H9 (cell line): ENCODE results near the gene RASGRF2. TPM values are rescaled to one million over a fixed set of nuclear protein-coding genes. Genes with fewer than 3 reads are reported as not detected.

ENCODE experiments used
- DNase-seq: peaks from one replicate; pipeline ENCODE4 v3.0.0-alpha.2; 2017
- H2AFZ ChIP-seq: one replicate; pipeline ENCODE4 v1.6.1; 2013; ENCODE audit warnings: mild to moderate bottlenecking, low read length, control low read depth, moderate library complexity
- H2AK5ac ChIP-seq: 2 replicates; pipeline ENCODE4 v1.6.1; 2013; ENCODE audit warnings: low read length, control low read depth, mixed read lengths; ENCODE audit not compliant: insufficient read length
- H2BK120ac ChIP-seq: one replicate; pipeline ENCODE4 v1.6.1; 2013; ENCODE audit warnings: low read depth, mild to moderate bottlenecking, low read length, control low read depth, inconsistent platforms; ENCODE audit not compliant: poor library complexity, severe bottlenecking
- H2BK12ac ChIP-seq: 2 replicates; pipeline ENCODE4 v1.6.1; 2013; ENCODE audit warnings: low read length, control low read depth, mixed read lengths, low read depth; ENCODE audit not compliant: insufficient read length
- H2BK15ac ChIP-seq: 2 replicates; pipeline ENCODE4 v1.6.1; 2013; ENCODE audit warnings: low read depth, low read length, control low read depth
- H2BK20ac ChIP-seq: one replicate; pipeline ENCODE4 v1.6.1; 2013; ENCODE audit warnings: low read depth, mild to moderate bottlenecking, low read length, control low read depth, inconsistent platforms; ENCODE audit not compliant: poor library complexity, severe bottlenecking
- H2BK5ac ChIP-seq: 2 replicates; pipeline ENCODE4 v1.6.1; 2013; ENCODE audit warnings: low read length, control low read depth, mixed read lengths; ENCODE audit not compliant: insufficient read length
- H3K14ac ChIP-seq: 2 replicates; pipeline ENCODE4 v1.6.1; 2013; ENCODE audit warnings: low read length, control low read depth; ENCODE audit not compliant: insufficient read depth
- H3K18ac ChIP-seq: 2 replicates; pipeline ENCODE4 v1.6.1; 2013; ENCODE audit warnings: low read depth, mild to moderate bottlenecking, mixed read lengths, low read length, control low read depth; ENCODE audit not compliant: insufficient read length
- H3K23ac ChIP-seq: 2 replicates; pipeline ENCODE4 v1.6.1; 2013; ENCODE audit warnings: low read length, control low read depth, mixed read lengths, low read depth; ENCODE audit not compliant: insufficient read length
- H3K23me2 ChIP-seq: 2 replicates; pipeline ENCODE4 v1.6.1; 2013; ENCODE audit warnings: low read depth, mild to moderate bottlenecking, mixed read lengths, low read length, control low read depth; ENCODE audit not compliant: insufficient read length, poor library complexity, severe bottlenecking
- H3K27ac ChIP-seq: 2 replicates; pipeline ENCODE4 v1.5.1; 2013; ENCODE audit warnings: low read length, control low read depth, mixed read lengths, low read depth; ENCODE audit not compliant: insufficient read length
- H3K27me3 ChIP-seq: 2 replicates; pipeline ENCODE4 v1.6.1; 2013; ENCODE audit warnings: low read length, control low read depth, inconsistent platforms; ENCODE audit not compliant: insufficient read depth
- H3K4ac ChIP-seq: 2 replicates; pipeline ENCODE4 v1.6.1; 2013; ENCODE audit warnings: low read depth, mild to moderate bottlenecking, control low read depth, inconsistent platforms, low read length, moderate library complexity
- H3K4me1 ChIP-seq: 2 replicates; pipeline ENCODE4 v1.6.1; 2013; ENCODE audit warnings: low read length, control low read depth, inconsistent platforms; ENCODE audit not compliant: insufficient read depth
- H3K4me2 ChIP-seq: 2 replicates; pipeline ENCODE4 v1.6.1; 2013; ENCODE audit warnings: low read length, control low read depth, mixed read lengths; ENCODE audit not compliant: insufficient read length, insufficient read depth
- H3K56ac ChIP-seq: 2 replicates; pipeline ENCODE4 v1.6.1; 2013; ENCODE audit warnings: low read depth, mild to moderate bottlenecking, mixed read lengths, low read length, control low read depth; ENCODE audit not compliant: insufficient read length
- H3K79me1 ChIP-seq: 2 replicates; pipeline ENCODE4 v1.6.1; 2013; ENCODE audit warnings: low read depth, mild to moderate bottlenecking, moderate library complexity, low read length, control low read depth, inconsistent platforms; ENCODE audit not compliant: insufficient read depth, poor library complexity, severe bottlenecking
- H3K79me2 ChIP-seq: 2 replicates; pipeline ENCODE4 v1.6.1; 2013; ENCODE audit warnings: low read length, control low read depth, inconsistent platforms; ENCODE audit not compliant: insufficient read depth
- H3K9ac ChIP-seq: 2 replicates; pipeline ENCODE4 v1.6.1; 2013; ENCODE audit warnings: low read length, control low read depth, mixed read lengths; ENCODE audit not compliant: insufficient read length; ENCODE audit errors: extremely low read depth
- H3K9me3 ChIP-seq: one replicate; pipeline ENCODE4 v1.6.1; 2013; ENCODE audit warnings: low read depth, low read length, inconsistent platforms; ENCODE audit not compliant: control insufficient read depth
- H3T11ph ChIP-seq: one replicate; pipeline ENCODE4 v1.6.1; 2013; ENCODE audit warnings: mild to moderate bottlenecking, low read length, control low read depth, inconsistent platforms
- H4K20me1 ChIP-seq: one replicate; pipeline ENCODE4 v1.6.1; 2013; ENCODE audit not compliant: control insufficient read depth, insufficient read length, insufficient read depth
- H4K5ac ChIP-seq: 2 replicates; pipeline ENCODE4 v1.6.1; 2013; ENCODE audit warnings: low read depth, mild to moderate bottlenecking, mixed read lengths, low read length, control low read depth; ENCODE audit not compliant: insufficient read length
- H4K8ac ChIP-seq: replicated peaks from 2 replicates; pipeline ENCODE4 v1.6.1; 2013; ENCODE audit warnings: low read length, control low read depth, mixed read lengths, low read depth; ENCODE audit not compliant: insufficient read length
- H4K91ac ChIP-seq: 2 replicates; pipeline ENCODE4 v1.6.1; 2013; ENCODE audit warnings: low read depth, mild to moderate bottlenecking, moderate library complexity, mixed read lengths, low read length, control low read depth; ENCODE audit not compliant: insufficient read length
- H3K27ac Mint-ChIP-seq, 3 experiments: 2 replicates in 2 of 3; 3 replicates in 1 of 3; pipeline ENCODE4 v1.8.0; 2020 to 2021; ENCODE audit warnings: mixed read lengths in 3 of 3, mild to moderate bottlenecking in 1 of 3, moderate library complexity in 1 of 3
- H3K27me3 Mint-ChIP-seq: 2 replicates; pipeline ENCODE4 v1.8.0; 2021; ENCODE audit warnings: low read depth, mild to moderate bottlenecking, moderate library complexity, mixed read lengths
- H3K36me3 Mint-ChIP-seq, 3 experiments: 2 replicates in 2 of 3; 3 replicates in 1 of 3; pipeline ENCODE4 v1.8.0; 2020 to 2021; ENCODE audit warnings: low read depth in 3 of 3, mixed read lengths in 3 of 3; ENCODE audit not compliant: insufficient read depth in 1 of 3
- H3K4me1 Mint-ChIP-seq, 2 experiments: 2 replicates each; pipeline ENCODE4 v1.8.0; 2020; ENCODE audit warnings: mixed read lengths in 2 of 2
- H3K4me3 Mint-ChIP-seq, 2 experiments: 2 replicates in 1 of 2; 3 replicates in 1 of 2; pipeline ENCODE4 v1.8.0; 2020 to 2021; ENCODE audit warnings: mild to moderate bottlenecking in 2 of 2, mixed read lengths in 2 of 2, moderate library complexity in 1 of 2
- H3K9me3 Mint-ChIP-seq, 2 experiments: 2 replicates in 1 of 2; 3 replicates in 1 of 2; pipeline ENCODE4 v1.8.0; 2020; ENCODE audit warnings: mild to moderate bottlenecking in 2 of 2, mixed read lengths in 2 of 2, moderate library complexity in 1 of 2
- CTCF ChIP-seq: fragments of 200-600 bp; sonication (generic); conservative IDR thresholded peaks from 3 replicates; pipeline ENCODE4 v1.8.0; 2021; ENCODE audit warnings: antibody characterized with exemption, mild to moderate bottlenecking
- WGBS: extraction: QIAGEN DNeasy Blood & Tissue Kit; methylation state at CpG from one replicate; pipeline ENCODE4 v1.1.7; 2013; ENCODE audit warnings: missing lambda C conversion rate, low lambda C conversion rate, mixed read lengths; ENCODE audit not compliant: insufficient read length; ENCODE audit errors: extremely low coverage; 5-methylcytosine and 5-hydroxymethylcytosine counted together
- total RNA-seq: library from RNA; stranded (reverse); gene quantifications from 2 replicates; pipeline ENCODE4 v1.2.1, GENCODE V29; 2021

The RASGRF2 gene
- total RNA-seq, 1 experiment from 2014 or later, result 13.5 TPM

- Mint-ChIP-seq H3K27ac (no peak overlapping the region; a peak in 1 of 7 replicates), H3K27me3 (no peaks in the 10 kb centered on the region), H3K4me1 (peaks cover 21 to 41% of the 10 kb centered on the region in 2 experiments), H3K4me3 (no peak overlapping the region), H3K9me3 (no peaks in the 10 kb centered on the region), H3K36me3 (peaks cover 5 to 19% (median 12%) of the 10 kb centered on the region in 3 experiments; a peak in 6 of 7 replicates)
- H2BK120ac ChIP-seq, result no peak overlapping the region
- H3K9me3 ChIP-seq, result no peaks in the 10 kb centered on the region
- no peak overlapping the region for H4K8ac ChIP-seq
- no peak overlapping the region for H2AFZ ChIP-seq
- peaks cover 3% of the 10 kb centered on the region; the same call in 1 of the 2 replicates for H3K4me1 ChIP-seq
- H3K56ac ChIP-seq, result no peak overlapping the region
- no peak overlapping the region for H3T11ph ChIP-seq
- no peak for TF ChIP-seq CTCF
- no peak overlapping the region for H3K23ac ChIP-seq
- H2BK12ac ChIP-seq, result no peak overlapping the region
- peaks cover 3% of the 10 kb centered on the region for H3K79me1 ChIP-seq
- H3K4me2 ChIP-seq, result no peak overlapping the region
- no peak overlapping the region for H4K5ac ChIP-seq
- H3K23me2 ChIP-seq, result no peaks in the 10 kb centered on the region
- H3K9ac ChIP-seq, result no peak overlapping the region
- H4K20me1 ChIP-seq, result no peaks in the 10 kb centered on the region
- DNase-seq, result no peak
- no peak overlapping the region for H2BK15ac ChIP-seq
- H2AK5ac ChIP-seq, result no peak overlapping the region
- no peaks in the 10 kb centered on the region for H3K27me3 ChIP-seq
- H3K14ac ChIP-seq, result no peak overlapping the region
- H4K91ac ChIP-seq, result no peak overlapping the region
- no peak overlapping the region for H3K4ac ChIP-seq
- no CpG with 5 or more reads among the region's 1 CpG for WGBS
- no peak overlapping the region for H2BK5ac ChIP-seq
- no peak overlapping the region for H3K27ac ChIP-seq
- H2BK20ac ChIP-seq, result no peak overlapping the region
- no peaks in the 10 kb centered on the region; the same call in 1 of the 2 replicates for H3K79me2 ChIP-seq
- H3K18ac ChIP-seq, result no peak overlapping the region
These were observed 292.7 kb downstream of the RASGRF2 start for GRCh38 chr5:81252904-81253303.
